ENCODE measurements around the gene RIBC2.
A peak's percentile ranks its signal among the peaks of the same experiment; 100 is the strongest.
"Not testable (repeated sequence)": the region's sequence is repeated elsewhere in the genome, so short reads cannot be mapped to it uniquely, and the experiment has no call there.

RIBC2 gene

DNA sequence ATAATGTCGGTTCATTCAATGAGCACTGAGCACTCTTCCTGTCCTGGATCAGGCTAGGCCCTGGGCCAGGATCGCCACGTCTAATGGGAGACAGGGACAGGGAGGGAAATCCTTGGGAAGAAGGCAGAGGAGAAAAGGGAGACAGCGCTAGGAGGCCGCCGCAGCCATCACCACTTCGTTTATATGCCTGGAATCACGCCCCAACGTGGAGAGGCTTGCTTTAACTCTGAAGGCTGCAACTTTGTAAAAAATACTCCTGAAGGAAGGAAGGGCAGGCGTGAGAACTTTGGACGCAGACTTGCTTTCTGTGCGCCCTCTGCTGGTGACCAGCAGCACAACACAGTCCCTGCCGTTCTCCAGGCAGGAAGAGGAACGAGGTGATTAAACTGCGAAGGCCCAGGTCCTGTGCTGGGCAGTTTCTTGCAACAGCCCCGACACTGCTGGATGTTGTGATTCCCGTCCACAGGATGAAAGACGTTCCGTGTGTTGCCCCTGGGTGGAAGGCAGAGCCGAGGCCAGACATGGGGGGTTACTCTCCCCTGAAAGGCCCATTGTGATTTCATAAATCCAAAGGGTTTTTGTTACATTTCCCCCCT is 22.1 kb downstream of the RIBC2 start:
- Histone ChIP-seq H3K27me3 (ENCODE audit: insufficient read depth, low read length) (no peaks in the 10 kb centered on the region), H3K9me3 (ENCODE audit: low read length) (no peaks in the 10 kb centered on the region), H4K20me1 (ENCODE audit: insufficient read depth, low read length) (no peaks in the 10 kb centered on the region), H3K36me3 (ENCODE audit: insufficient read depth, low read length) (no peaks in the 10 kb centered on the region), H3K4me3 (ENCODE audit: low read depth, low read length, poor library complexity, severe bottlenecking) (no peak overlapping the region), H3K9ac (ENCODE audit: low read length) (no peak overlapping the region), H3K4me2 (ENCODE audit: low read length) (no peak overlapping the region), H2AFZ (ENCODE audit: low read length) (no peak overlapping the region), H3F3A (ENCODE audit: insufficient read depth, low read length) (no peaks in the 10 kb centered on the region), H3K79me2 (ENCODE audit: insufficient read depth, low read length) (no peaks in the 10 kb centered on the region), H3K27ac (ENCODE audit: low read depth, low read length, poor library complexity, severe bottlenecking) (no peak overlapping the region), H3K9me2 (ENCODE audit: low read depth, low read length) (no peaks in the 10 kb centered on the region), H3K4me1 (ENCODE audit: insufficient read depth, low read length, severe bottlenecking) (no peaks in the 10 kb centered on the region)
- TF ChIP-seq CTCF (IDR thresholded peaks at IDR 0.05; ENCODE audit: low read length) (peak; percentile 91), EZH2 (IDR thresholded peaks at IDR 0.05; ENCODE audit: borderline replicate concordance, low read length) (no peak)

- not testable (repeated sequence) for H3F3A ChIP-seq (ENCODE audit: insufficient read depth, low read length); H3K9me2 ChIP-seq (ENCODE audit: low read depth, low read length); H3K9ac ChIP-seq (ENCODE audit: low read length); H3K27ac ChIP-seq (ENCODE audit: low read depth, low read length, poor library complexity, severe bottlenecking); H3K4me2 ChIP-seq (ENCODE audit: low read length); H3K27me3 ChIP-seq (ENCODE audit: insufficient read depth, low read length); H4K20me1 ChIP-seq (ENCODE audit: insufficient read depth, low read length); H3K36me3 ChIP-seq (ENCODE audit: insufficient read depth, low read length); H3K79me2 ChIP-seq (ENCODE audit: insufficient read depth, low read length); H2AFZ ChIP-seq (ENCODE audit: low read length); H3K4me3 ChIP-seq (ENCODE audit: low read depth, low read length, poor library complexity, severe bottlenecking); H3K4me1 ChIP-seq (ENCODE audit: insufficient read depth, low read length, severe bottlenecking); H3K9me3 ChIP-seq (ENCODE audit: low read length)
These were observed 23.5 kb downstream of the RIBC2 start for GRCh38 chr22:45436871-45437517.

GRCh38 chr22:45438336-45438735 is 24.8 kb downstream of the RIBC2 start:
- H3K27me3 ChIP-seq (ENCODE audit: insufficient read depth, low read length) = peaks cover 5% of the 10 kb centered on the region; the same call in 1 of the 2 replicates
- H3K79me2 ChIP-seq (ENCODE audit: insufficient read depth, low read length) = no peaks in the 10 kb centered on the region
- no peaks in the 10 kb centered on the region for H3K4me1 ChIP-seq (ENCODE audit: insufficient read depth, low read length, severe bottlenecking)
- no peaks in the 10 kb centered on the region for H4K20me1 ChIP-seq (ENCODE audit: insufficient read depth, low read length)
- no peak overlapping the region for H3K9ac ChIP-seq (ENCODE audit: low read length)
- H3K4me3 ChIP-seq (ENCODE audit: low read depth, low read length, poor library complexity, severe bottlenecking) = no peak overlapping the region
- no peak overlapping the region for H3K4me2 ChIP-seq (ENCODE audit: low read length)
- no peak for TF ChIP-seq EZH2 (IDR thresholded peaks at IDR 0.05; ENCODE audit: borderline replicate concordance, low read length)
- no peak for TF ChIP-seq CTCF (IDR thresholded peaks at IDR 0.05; ENCODE audit: low read length)
- H3K9me3 ChIP-seq (ENCODE audit: low read length) = no peaks in the 10 kb centered on the region
- H3K9me2 ChIP-seq (ENCODE audit: low read depth, low read length) = no peaks in the 10 kb centered on the region
- H3F3A ChIP-seq (ENCODE audit: insufficient read depth, low read length) = no peaks in the 10 kb centered on the region
- no peaks in the 10 kb centered on the region for H3K36me3 ChIP-seq (ENCODE audit: insufficient read depth, low read length)
- no peak overlapping the region for H2AFZ ChIP-seq (ENCODE audit: low read length)
- no peak overlapping the region for H3K27ac ChIP-seq (ENCODE audit: low read depth, low read length, poor library complexity, severe bottlenecking)

DNA sequence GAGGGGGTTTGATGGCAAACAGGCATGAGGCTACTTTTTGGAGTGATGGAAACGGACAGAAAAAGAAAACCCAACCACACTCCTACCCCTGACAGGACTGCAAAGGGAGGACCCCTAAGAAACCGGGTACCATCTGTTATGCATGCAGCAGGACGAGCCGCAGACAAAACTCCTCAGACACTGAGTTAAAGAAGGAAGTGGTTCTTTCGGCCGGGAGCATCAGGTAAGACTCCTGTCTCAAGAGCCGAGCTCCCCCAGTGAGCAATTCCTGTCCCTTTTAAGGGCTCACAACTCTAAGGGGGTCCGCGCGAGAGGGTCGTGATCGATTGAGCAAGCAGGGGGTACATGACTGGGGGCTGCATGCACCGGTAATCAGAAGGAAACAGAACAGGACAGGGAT is 27.2 kb downstream of the RIBC2 start:
- not testable (repeated sequence) for H3K9ac ChIP-seq (ENCODE audit: low read length); H3K4me1 ChIP-seq (ENCODE audit: insufficient read depth, low read length, severe bottlenecking); H3F3A ChIP-seq (ENCODE audit: insufficient read depth, low read length); H3K36me3 ChIP-seq (ENCODE audit: insufficient read depth, low read length); H2AFZ ChIP-seq (ENCODE audit: low read length); H3K9me2 ChIP-seq (ENCODE audit: low read depth, low read length); H3K79me2 ChIP-seq (ENCODE audit: insufficient read depth, low read length); H3K9me3 ChIP-seq (ENCODE audit: low read length); H4K20me1 ChIP-seq (ENCODE audit: insufficient read depth, low read length); H3K27me3 ChIP-seq (ENCODE audit: insufficient read depth, low read length); H3K27ac ChIP-seq (ENCODE audit: low read depth, low read length, poor library complexity, severe bottlenecking); H3K4me3 ChIP-seq (ENCODE audit: low read depth, low read length, poor library complexity, severe bottlenecking)
- H3K4me2 ChIP-seq (ENCODE audit: low read length) = peak overlapping the region; percentile 14; the same call in 1 of the 2 replicates

All from OCI-LY1 (cell line).